GDM1 (cell line): ENCODE results near the gene OPN5.

Source experiments
- DNase-seq: peaks from one replicate; lab custom pipeline; 2025; lab: John Stamatoyannopoulos, UW

The OPN5 gene

DNA sequence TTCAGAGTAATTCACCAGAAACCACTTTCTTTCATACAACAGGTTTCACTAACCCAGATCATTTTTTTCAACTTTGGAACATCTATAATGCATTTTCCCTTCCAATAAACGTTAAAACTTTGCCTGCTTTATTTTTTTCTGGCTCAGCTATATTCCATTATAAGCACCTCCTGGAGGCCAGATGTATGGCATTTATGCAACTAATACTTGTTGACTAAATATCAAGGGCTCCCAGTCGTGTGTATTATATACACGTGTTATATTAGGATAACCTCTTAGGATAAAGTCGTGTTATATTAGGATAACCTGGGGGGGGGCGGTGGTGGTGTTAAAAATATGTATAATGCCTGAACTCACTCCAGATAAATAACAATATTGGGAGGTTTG, 6.7 kb downstream of the OPN5 start:
- no peak for DNase-seq

DNA sequence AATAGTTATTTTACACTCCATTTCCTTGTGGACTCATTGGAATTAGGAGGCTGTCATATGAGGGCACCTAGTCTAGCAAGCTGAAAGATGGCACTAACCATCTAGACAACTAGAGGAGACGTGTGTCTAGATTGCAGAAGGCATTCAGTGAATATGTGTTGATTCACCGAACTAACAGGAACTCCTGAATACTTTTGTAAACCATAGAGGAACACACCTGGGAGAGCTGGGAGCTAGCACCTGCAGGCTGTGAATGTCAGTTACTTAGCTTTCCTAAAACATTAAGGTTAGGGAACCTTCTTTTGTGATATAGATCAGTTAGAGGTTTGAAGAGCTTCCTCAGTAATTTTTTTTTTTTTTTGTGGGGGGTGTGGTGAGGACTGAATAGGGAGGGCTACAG, 7.7 kb downstream of the OPN5 start:
- no peak for DNase-seq

DNA sequence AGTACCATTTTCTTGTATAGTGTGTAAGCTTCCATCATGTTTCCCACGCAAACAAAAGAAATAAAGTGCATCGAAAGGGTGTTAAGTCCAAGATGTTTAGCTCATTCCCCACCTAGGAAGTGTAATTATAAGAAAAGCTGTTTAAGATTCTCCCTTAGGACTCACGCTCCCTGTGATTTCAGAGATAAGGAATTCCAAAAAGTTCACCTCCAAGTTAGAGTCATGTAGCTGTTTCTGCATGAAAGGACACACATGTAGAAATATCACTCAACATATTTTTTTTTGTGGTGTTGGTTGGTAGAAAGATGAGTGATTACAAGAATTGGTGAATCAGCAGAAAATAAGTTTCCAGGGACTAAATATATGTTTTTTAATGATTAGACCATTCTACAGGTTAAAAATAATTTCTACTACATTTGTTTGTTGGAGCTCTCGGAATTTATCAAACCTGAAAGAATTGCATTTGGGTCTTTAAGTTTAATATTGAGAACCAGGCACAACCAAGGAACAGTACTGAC, 10.4 kb downstream of the OPN5 start:
- no peak for DNase-seq

DNA sequence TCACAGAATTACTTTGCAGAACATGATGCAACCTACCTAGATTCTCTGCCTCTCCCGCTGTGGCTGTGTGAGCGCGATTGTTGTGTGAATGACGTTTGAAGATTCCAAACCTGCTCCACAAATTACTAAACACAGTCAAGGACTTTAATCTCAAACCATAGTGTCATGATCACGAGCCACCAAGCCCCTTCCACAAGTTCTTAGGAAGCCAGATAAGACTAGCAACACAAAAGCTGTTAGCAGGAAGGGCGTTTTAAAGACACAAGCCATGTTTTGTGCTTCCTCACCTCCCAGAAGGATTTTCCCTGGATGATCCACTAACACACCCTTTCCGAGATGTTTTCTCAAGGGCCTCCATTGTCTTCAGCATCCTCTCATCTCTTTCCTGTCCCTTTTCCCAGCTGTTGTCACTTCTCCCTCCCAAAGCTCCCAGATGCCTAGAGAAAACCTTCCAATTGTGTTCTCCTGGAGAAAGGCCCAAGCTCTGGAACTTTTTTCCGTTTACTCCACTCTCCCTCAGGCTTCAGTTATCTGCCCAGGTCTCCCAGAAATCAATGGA, 12.8 kb downstream of the OPN5 start:
- DNase-seq = no peak

DNA sequence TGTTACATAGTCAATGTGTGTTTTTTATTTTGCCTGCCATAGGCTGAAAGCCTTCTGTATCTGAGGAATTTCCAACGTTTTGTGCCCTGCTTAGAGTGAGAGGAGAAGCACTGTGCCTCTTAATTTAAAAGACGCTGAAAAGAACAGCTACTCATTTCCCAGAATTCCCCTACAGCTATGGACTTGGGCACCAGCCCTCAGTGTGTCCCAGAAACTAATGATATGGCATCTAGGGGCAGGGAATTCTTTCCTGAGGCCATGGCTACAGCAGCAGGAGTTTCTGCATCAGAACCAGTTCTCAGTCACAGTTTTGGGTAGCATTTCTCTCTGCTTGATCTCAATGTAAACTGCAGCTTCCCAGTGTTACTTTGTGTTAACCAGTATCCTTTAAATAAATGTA, 20.2 kb downstream of the OPN5 start:
- no peak for DNase-seq

DNA sequence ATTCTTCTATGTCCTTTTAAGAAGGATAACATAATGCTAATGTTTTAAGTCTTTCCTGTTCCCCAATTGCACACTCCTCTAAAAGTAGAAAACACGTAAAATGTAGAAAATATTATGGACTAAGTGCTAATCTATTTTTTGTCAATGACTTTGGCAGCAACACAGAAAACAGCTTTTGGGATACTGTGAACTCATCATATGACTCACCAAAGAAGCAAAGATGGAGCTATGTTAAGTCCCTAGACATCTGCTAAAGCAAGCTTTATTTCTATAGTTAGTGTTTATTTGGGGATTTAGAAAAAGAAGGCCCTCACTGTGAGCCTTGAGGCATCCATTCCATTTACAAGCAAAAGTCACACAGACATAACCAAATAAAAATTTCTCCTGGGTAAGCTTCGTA, 23.0 kb downstream of the OPN5 start:
- no peak for DNase-seq

DNA sequence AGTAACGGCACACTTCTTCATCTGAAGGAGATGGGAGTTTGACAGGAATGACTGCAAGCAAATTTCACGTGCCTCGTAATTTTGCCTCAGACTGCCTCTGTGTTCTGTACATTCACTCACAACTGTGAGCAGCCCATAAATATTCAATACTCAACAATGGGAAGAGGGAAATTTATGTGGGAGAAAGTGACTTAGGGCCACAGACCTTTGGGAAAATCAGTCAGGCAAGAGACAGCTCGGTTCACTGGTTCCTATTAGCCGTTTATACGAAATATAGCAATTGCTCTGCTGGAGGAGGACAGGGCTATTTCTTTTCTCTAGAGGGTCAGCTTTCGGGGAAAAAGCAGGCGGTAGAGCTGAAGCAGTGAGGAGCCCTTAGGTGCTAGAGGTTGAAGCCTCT, 28.0 kb downstream of the OPN5 start:
- no peak for DNase-seq

DNA sequence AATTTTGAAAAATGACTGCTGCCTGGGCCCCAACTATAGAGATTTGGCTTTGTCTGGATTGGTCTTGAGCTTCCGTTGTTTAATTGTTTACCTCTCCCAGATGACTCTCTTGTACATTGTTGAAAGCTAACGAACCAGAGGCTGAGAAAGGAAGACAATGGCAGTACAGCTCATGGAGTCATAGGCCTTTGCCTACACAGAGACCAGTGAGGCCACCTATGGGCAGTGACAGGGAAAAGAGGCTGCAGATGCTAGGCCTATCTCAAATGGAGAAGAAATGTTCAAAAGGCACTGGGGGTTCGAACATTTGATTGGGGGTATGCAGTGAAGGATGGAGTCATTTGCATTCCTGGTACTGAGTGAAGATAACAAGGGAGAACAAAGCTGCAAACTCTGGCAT, 29.1 kb downstream of the OPN5 start:
- no peak for DNase-seq

DNA sequence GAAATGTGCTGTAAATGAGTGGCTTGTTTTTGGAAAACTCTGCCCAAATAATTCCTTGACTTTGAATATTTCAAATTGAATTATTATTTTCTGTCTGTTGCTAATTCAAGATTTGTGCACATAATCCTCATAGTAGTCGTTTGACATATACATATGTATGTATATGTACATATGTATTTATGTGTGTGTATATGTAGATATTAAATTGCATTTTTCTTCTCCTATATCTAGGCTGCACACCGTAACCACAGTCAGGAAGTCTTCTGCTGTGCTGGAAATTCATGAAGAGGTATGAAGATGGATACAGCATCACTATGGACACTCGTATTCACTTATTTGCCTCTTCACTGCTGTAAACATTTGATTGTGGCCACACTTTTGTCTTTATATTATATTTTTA, 29.6 kb downstream of the OPN5 start:
- DNase-seq = no peak

DNA sequence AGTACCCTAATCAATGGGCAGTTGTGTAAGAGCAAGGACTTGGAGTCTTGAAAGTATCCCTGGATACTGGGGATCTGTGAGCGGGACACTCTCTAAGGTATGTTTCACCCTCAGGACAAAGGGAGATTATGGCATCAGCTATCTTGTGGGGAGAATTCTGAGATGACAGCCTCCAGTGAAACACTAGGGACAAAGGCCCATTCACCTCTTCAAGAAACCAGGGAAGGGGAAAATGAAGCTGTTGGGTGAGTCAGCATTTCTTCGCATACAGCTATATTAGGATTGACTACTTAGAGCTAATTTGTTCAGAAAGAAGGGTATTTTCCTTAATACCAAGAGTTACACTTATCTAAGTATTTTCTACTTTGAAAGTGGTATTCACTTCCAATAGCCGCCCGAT, 35.9 kb downstream of the OPN5 start:
- DNase-seq = no peak

DNA sequence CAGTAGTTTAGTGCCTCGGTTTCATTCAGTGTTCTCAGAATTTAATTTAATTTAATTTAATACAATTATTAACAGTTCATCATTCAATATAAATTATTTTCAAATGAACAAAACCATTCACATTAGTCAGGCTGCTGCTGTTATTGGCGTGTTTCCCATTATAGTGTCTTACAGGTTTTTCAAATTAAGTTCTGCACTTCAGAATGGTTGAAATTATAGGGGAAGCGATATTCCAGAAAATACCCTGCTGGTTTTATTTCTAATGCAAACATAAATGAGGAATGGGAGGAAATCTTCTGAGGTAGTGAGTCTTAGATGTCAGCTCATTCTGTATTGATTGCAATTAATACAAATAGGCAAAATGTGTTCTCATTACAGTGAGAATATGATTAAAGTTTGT, 37.6 kb downstream of the OPN5 start:
- DNase-seq = no peak

DNA sequence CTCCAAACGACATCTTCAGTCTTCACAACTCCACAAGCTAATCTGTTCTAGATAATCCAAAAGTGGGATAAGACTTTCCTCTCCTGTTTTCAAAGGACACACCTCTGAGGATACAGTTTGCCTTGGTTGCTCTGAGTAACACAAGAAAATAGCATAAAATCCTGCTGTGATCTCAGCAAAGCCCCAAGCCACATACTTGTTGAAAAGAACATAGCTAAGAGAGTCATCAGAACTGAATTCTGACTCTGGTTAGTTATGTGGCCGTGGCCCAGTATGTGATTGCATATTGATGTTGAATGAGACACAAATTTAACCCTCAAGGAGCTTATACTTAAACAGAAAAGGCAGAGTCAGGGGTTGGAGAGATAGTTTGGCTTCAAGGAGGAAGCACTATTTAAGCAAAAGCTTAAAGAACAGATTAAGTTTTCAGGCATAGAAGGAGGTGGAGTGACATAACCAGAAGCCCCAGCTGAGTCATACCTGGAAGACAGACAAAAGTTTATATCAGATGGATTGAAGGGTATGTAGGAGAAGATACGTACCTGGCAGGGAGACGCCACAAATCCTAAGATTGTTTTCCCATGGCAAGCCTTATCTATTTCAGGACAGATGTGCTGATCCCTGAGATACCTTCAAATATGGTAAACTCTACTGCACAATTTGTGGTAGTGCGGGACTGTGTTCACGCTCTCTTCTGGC, 41.2 kb downstream of the OPN5 start:
- DNase-seq = no peak

DNA sequence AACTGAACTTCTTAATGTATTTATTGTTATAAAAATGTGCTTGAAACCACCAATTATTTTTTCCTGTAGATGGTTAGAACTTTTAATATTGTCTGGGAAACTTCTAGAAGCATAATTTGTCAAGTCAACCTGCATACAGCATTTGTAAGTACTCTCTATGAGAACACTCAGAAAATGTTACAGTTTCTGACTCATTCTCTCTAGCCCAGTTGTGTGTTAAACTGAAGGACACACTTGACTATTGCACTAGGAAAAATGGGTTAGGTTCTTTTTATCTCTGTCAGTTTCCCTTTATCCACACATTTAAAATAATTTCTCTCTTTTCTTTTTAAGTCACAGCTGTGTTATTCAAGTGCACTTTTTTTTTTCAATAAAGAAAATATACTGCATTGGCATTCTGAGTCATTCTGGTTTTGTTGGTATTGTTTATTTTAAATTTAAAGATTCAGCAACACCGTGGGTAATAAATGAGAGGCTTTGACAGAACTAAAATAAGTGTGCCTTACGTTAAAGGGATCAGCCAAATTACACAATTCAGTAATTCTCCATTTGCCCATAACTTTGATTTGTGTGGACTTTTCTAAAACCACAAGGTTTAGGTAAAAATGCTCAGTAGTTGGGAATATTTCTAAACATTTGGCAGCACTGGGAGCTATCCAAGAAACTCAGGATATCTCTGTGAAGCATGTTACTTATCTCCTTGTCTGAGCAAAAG, 50.7 kb downstream of the OPN5 start:
- no peak for DNase-seq

DNA sequence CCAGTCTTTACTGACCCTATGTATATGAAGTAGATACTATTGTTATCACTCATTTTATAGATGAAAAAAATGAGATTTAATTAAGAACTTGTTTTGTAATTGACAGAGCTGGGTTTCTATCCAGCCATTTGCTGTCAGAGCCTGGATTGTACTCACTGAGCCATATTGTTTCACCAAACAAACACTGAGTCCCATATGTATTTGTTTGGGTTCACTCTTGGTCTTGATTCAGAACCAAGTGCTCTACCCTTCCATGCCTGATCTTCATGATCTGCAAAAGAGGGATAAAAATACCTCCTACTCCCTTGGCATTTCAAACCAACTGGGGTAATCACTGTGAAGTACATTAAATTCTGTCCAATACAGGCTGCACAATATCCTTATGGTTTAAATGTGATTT, 52.4 kb downstream of the OPN5 start:
- DNase-seq = no peak

DNA sequence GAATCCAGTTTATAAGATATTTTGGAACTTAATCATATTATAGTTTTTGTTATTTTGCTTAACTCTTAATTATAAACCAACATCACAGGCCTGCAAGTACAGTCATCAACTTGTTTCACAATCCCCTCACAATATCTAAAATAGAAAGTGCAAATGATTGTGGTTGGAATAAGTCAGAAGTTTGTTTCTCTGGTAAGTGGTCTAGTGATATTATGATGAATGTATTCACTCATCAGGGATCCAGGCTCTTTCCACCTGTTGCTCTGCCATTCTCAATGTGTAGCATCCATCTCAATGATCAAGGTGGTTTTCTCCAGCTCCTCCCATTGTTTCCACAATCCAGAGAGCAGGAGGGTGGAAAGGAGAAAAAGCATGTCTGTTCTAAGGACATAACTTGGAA, 54.2 kb downstream of the OPN5 start:
- no peak for DNase-seq

DNA sequence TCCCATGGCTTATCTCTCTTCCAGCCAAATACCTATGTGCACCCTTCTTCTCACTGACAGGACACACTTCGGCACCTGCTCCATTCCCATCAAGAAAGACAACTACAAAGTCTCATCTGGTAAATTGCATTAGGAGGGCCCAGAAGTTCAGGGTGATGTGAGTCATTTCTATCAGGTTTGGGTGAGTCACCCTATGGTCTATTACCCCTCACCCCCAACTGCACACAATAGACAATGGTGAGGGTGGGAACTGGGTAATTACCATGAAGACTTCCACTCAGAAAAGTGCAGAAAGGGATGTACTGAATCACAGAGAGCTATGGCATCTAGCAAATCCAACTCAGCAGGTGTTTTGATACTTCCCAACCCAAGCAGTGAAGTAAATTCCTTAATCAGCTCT, 54.8 kb downstream of the OPN5 start:
- no peak for DNase-seq

DNA sequence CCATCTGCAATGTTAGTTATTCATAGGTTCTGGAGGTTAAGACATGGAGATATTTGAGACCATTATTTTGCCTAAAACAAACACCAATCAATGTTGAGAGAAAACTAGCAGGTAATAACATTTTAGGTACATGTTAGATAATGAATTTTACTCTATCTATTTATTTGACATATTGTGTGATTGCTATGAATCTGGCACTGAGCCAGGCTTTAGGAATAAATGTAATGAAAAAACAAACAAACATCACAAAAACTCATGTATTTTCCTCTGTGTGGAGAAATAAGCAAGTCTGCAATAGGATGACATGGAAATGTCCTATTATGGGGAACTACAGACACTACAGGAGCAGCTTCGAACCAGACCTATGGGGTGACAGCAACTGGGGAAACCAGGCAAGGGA, 57.8 kb downstream of the OPN5 start:
- DNase-seq = no peak

DNA sequence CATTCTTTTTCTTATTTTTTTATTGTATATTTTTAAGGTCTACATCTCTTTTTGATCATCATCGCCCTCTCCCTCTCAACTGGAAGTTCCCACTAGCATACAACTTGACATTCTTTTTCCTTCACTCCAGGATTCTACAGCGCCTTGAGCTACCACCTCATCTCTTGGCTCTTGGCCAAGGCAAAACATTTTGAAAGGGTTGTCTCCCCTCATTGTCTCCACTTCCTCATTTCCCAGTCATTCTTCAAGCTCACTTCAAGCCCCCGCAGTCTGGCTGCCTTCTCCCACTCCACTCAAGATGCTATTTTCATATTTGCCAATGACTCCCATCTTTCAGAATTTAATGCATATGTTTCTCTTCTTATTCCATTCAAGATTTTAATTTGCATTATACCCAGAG, 63.0 kb downstream of the OPN5 start:
- DNase-seq = no peak

DNA sequence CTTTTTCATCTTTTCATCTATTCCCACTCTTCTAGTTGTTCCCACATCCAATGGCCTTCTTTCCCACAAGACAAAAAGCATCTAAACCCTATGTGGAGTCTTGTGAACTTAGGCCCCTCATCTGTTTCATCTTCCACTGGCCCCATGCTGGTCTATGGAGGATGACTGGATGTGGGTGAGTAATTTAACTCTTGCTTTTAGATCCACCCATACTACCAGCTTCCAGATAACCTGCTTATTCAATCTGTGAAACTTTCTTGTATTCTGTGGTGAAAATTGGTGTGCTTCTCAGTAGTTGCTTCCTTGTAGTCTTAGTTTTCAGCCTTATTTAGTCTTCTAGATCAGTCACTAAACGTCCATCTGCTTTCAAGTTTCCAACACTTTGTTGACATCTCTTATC, 64.9 kb downstream of the OPN5 start:
- no peak for DNase-seq

DNA sequence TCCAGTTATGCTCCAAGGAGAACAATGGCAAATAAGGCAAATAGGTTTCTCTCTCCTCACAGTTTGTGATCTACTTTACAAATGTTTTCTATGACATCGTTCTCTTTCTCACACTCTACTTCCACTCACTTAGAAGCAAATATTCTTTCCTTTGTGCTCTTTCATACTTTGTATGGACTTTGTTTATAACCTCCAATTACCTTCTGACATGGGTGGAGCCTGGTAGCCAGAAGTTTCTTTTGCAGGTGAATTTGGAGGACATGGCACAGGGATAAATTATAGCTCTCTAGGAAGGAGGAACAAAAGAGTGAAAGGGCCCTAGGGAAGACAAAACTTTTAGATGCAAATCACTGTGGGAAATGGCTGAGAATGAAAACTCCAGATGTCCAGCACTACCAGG, 69.3 kb downstream of the OPN5 start:
- no peak for DNase-seq

DNA sequence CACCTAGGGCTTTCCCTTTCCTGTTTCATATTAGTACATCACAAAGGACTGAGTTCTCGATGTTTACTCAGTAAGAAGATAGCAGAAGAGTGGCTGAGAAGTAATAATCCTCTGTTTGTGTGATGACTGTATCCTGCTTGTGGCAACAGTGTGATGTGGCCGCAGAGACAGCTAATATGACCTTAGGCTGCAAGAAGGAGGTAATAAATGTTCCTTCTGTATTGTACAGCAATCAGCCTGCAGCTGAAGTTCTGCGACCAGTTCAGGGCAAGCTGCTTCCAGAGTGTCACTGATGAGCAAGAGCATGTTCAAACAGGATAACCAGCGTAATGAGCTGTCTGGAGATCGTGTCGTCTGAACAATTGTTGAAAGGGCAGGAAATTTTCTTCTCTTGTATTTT, 70.9 kb downstream of the OPN5 start:
- no peak for DNase-seq

DNA sequence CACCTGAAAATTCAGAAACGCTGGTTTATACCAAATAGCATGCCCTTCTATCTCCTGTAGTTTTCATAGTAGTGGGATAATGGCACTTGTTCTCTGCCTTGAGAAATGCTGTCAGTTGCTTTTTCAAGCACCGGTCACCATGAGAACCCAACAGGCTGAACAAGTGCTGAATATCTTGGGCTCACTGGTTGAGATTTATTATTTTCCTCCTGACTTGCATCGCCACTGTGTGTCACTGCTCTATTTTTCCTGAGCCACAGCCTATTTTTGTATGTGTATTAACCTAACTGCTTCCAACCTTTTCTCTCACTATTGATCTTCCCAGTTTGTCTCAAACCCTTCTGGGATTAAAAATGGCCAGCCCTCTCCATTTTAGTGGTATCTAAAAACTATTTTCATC, 71.9 kb downstream of the OPN5 start:
- no peak for DNase-seq

DNA sequence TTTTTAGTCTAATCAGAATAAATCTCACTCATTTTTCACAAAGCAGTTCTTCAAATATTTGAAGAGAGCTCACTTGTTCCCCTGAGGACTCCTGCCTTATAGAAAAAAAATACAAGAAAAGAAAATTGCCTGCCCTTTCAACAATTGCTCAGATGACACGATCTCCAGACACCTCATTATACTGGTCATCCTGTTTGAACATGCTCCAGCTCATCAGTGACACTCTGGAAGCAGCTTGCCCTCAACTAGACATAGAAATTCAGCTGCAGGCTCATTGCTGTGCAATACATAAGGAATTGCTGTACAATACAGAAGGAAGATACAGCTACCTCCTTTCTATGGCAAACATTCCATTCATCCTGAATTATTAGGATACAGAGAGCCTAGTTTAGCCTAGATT, 73.1 kb downstream of the OPN5 start:
- DNase-seq = no peak

DNA sequence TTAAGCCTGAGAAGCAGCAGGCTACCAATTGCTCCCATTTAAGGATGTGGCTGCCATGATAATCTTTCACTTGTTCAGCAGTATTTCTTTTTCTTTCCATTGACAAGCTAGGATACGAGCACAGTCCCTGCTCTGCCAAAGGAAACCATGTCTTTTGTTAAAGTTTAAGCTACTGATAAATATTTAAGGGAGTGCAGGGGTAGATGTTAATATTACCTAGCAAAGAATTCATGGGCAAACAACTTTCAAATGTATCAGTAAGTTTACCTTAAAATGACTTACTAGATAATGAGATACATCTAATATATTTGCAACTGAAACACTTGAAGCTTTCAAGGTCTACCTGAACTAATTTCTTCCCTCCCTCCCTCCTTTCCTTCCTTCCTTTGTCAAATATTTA, 77.3 kb downstream of the OPN5 start:
- DNase-seq = no peak
